Dermis microvascular lymphatic vessel endothelial cell (primary cell): ENCODE measurements around the gene DEFB113. TPM values are rescaled to one million over a fixed set of nuclear protein-coding genes. Genes with fewer than 3 reads are reported as not detected.
"Not testable (repeated sequence)": the region's sequence is repeated elsewhere in the genome, so short reads cannot be mapped to it uniquely, and the experiment has no call there.

Source experiments
- DNase-seq, 2 donors: peaks; one replicate each; pipeline versions ENCODE4 v3.0.0 to v3.0.0-alpha.2; 2010; ENCODE audit warnings: low read depth in 2 of 2
- total RNA-seq: library from RNA; depleted of rRNA; stranded (reverse); fragments of >200 nt; gene quantifications from 2 replicates; pipeline ENCODE4 v1.2.1, GENCODE V29; 2014

Gene DEFB113, protein sequence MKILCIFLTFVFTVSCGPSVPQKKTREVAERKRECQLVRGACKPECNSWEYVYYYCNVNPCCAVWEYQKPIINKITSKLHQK
- total RNA-seq = not detected in 2 replicates

- no peak for DNase-seq
Measured at GRCh38 chr6:49969605-49970004, at the start of gene DEFB113. DEFB113 (minus strand) TSS chr6:49969625; CDS start chr6:49969625, 0 bp downstream.

- DNase-seq = no peak
Measured at GRCh38 chr6:50007819-50008218, 38.4 kb upstream of the DEFB113 start.

DNA sequence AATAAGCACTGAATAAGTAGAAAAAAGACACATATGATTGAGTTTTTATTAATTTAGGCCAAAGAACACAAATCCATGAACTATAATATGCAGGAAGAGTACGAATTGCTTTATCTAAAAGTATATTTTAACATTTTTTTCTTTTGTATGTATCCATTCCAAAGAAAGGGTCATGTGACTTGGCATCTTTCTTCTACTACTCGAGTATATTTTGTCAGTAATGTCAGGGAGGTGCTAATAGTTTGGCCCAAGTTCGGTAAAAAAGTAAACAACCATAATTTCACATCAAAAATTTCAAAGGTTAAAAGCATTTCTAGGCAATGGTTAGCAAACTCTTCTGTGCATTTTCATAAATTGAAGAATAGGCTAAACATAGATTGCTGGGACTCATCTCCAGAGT, 33.7 kb upstream of the DEFB113 start:
- no peak for DNase-seq

GRCh38 chr6:49995278-49995677, 25.9 kb upstream of the DEFB113 start:
- no peak for DNase-seq

DNA sequence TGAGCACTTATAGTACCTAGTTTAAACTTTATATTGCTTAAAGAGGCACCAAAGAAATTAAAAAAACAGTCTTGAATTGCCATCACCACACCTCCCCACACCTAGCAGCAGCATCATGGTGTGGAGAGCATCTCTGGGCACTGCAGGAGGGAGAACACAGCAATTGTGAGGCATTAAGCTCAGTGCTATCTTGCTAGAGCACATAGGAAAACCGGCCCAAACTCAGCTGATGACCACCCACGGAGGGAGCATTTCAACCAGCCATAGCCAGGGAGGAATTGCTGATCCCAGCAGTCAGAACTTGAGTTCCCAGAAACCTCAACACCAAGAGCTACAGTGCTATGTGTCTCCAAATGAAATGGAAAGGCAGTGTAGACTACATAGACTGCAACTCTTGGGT, 19.5 kb upstream of the DEFB113 start:
- DNase-seq = no peak

GRCh38 chr6:49987749-49988148, 18.3 kb upstream of the DEFB113 start:
- DNase-seq = no peak

DNA sequence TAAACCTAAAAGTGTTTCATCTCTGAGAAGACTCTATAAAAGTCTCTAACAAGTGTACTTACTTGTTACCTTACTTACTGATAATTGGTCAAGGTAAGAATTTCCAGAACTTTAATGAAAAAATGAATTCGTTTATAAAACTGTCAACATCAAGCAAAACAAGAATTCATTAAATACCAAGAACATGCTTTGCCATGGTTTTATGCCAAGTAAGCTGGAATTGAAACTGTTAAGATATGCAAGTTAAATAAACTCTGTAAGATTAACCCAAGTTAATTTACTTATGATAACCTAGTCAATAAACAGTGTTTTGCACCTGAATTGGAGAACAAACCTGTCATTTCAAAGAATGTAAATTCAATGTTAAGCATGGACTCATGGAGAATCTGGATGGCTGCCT, 17.1 kb upstream of the DEFB113 start:
- DNase-seq = no peak

GRCh38 chr6:49982046-49982445, 12.6 kb upstream of the DEFB113 start:
- no peak for DNase-seq

DNA sequence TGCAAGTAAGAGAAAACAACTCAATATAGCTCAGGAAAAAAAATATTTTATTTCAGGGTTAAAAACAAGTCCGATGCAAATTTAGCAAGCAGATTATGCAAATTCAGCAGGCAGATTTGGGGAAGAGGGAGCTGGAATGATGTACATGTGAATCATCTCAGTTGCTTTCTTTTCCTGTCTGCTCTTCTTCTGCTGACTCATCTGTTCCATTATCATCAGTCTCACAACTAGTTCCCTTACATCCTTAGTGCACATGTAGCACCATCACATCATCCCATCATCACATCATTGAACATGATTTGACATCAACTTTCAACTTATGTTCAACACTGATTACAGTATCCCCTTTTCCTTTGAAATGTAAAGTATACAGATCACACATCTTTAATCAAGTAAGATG, 11.5 kb upstream of the DEFB113 start:
- DNase-seq = no peak

DNA sequence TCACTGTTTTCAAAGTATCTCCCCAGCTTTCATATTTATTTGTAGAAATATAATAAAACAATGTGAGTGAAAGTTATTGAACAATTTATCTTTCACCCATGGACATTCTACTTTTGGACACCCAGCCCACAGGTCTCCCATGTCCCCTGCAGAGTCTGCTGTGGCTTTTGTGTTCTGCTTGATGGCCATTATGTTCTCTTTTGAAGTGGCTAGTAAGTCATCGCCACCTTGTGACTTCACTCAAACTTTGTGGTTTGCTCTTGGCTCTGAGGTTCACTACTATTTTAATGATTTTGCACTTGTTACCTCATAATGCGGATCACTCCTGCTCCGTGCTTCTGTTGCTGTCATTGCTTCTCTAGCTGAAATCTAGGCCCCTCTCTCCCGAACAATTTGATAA, 10.2 kb upstream of the DEFB113 start:
- no peak for DNase-seq

- DNase-seq = no peak
Measured at GRCh38 chr6:49978332-49979226, 9.2 kb upstream of the DEFB113 start.

DNA sequence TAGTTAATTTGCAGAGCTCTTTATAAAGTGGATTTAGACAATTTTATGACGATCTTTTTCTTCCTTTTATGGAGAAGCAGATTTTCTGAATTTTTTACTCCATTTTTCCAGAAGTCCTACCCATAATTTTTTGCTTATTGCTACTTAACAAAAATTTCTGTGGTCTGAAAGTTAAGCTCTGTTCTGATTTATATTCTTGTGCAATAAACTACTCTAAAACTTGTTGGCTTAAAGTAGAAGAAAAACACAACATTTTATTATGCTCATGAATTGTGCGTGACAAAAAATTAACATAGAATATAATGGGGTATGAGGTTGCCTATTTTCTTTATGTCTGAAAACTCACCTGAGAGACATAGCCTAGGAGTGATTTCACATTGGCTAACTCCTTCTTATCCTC, 2.6 kb downstream of the DEFB113 start:
- no peak for DNase-seq

DNA sequence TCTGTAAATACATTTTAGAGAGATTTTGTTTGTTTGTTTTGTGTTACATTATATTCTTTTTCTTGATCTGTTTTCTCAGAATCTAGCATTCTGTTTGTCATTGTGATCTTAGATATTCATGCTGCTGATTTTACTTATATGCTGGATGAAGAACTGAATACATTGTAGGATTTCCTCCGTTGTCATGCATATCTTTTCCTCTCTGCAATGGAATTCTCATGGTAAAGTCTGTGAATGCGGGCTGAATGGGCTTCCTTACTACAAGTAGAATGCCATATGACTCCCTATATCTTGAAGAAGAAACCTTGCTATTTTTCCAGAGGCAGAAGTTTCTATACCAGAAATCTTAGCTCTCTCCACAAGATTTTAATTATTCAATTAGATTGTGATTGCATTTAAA, 3.1 kb downstream of the DEFB113 start:
- no peak for DNase-seq

DNA sequence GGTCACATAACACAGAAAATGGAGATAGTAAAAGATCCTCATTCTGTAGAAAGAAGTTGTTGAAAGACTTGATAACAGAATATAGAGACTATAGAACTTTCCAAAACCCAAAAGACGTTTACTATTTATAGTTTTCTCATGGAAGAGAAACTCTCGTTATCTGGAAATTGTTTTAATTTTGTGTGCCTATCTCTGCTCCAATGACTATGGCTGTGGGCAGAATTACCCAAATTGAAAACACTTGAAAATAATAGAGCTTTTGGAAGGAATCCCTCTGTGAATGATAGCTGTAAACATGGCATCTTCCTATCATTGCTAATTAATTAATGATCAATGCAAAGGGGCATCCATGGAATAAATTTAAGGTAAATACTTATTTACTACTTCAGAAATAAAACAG, 5.4 kb downstream of the DEFB113 start, which contains the start of gene DEFB114:
Gene DEFB114, minus strand, starts transcription at position 101 of the 400 bp plus-strand sequence. Its CDS starts 59 bp downstream, at position 42.
- no peak for DNase-seq

DNA sequence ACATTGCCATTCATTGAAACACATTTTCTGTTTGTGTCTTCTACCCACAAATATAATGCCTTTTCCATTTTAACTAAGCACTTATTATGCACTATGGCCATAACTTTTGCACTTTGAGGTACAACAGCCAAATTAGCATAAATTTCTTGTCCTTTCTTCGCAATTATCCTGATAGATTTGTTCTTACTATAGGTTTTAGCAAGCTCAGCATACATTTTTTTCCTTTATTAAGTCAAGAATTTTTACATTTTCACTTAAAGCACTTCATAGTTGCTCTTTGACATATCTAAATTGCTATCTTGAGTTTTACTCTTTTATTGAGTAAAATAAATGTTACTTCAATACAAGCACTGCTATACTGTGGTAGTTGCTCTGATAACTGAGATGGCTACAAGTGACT, 11.2 kb downstream of the DEFB113 start:
- no peak for DNase-seq

DNA sequence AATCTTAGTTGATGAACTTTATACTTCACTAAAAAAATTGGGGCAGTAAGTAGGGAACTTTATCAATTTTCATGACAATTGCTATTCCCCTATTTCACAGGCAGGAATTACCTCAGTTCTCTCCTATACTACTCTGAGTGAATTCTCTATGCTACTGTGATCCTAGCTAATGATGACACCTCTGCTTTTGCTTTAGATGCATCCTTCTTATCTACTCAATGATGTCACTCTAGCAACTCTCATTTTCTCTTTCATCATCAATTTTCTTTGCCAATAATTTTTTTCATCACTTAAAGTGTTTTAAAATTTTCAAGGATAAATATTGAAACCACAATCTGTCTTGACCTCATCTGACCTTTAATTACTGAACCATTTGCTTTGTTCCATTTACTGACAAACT, 13.6 kb downstream of the DEFB113 start:
- DNase-seq = no peak

- DNase-seq = no peak
Measured at GRCh38 chr6:49951926-49952325, 17.5 kb downstream of the DEFB113 start.

DNA sequence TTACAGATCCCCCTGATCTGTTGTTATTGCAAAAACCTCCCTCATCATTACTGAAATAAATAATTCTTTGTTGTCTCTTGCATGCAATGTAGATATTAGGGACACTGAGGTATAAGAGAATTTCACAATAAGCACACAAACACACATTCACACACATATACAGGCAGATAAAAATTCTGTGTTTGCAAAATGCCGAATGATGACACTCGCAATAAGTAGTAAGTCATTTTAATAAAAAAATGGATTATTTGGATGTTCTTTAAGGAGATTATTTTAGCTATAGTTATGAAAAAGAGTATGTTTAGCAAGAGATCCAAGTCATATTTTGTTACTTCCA, 19.0 kb downstream of the DEFB113 start:
- no peak for DNase-seq

DNA sequence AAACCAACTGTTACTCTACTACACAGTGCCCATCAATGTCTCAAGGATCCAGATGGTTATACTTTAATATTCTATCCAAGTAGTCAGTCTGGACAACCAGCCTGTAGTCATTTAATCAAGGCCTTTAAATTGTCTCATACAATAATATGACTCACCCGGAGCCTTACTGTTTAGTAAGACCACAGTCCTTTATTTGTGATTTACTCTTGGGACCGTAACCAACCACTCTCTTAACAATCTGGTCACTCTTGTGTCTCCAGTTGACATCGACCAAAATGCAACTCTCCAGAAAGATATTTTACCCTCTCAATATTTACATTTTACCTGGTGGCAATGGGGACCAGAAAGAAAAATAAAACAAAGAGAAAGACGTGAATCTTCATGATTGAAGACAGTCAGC, 20.4 kb downstream of the DEFB113 start:
- DNase-seq = no peak

- no peak for DNase-seq
Measured at GRCh38 chr6:49946835-49947234, 22.6 kb downstream of the DEFB113 start.

DNA sequence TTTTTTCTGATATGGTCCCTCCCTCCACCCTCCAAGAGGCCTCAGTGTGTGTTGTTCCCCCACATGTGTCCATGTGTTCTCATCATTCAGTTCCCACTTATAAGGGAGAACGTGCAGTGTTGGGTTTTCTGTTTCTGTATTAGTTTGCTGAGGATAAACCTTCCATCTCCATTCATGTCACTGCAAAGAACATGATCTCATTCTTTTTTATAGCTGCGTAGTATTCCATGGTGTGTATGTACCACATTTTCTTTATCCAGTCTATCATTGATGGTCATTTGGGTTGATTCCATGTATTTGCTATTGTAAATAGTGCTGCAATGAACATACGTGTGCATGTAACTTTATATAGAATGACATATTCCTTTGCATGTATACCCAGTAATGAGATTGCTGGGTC, 25.4 kb downstream of the DEFB113 start:
- not testable (repeated sequence) for DNase-seq

- DNase-seq = no peak
Measured at GRCh38 chr6:49939993-49940498, 29.4 kb downstream of the DEFB113 start.

DNA sequence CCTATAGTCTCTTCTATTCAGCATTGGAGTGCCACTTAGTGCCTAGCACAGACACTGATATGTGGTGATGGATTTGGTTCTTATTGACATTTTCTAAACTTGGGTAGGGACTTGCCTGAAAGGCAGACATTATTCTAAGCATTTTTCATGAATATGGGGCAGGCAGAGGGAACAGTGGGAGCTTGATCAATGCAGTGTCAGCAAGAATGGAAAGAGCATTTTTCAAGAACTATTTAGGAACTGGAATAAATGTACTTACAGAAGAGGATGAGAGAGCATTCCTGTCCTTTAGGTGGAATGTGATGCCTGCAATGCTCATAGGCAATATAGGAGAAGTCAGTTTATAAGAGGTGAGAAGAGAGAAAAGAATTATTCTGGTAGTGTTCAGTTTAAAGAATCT, 31.6 kb downstream of the DEFB113 start:
- no peak for DNase-seq
